ENCODE measurements around the gene CROCC2. TPM values are rescaled to one million over a fixed set of nuclear protein-coding genes. Genes with fewer than 3 reads are reported as not detected.
A peak's percentile ranks its signal among the peaks of the same experiment; 100 is the strongest.

The CROCC2 gene
- total and polyA plus RNA-seq, 7 experiments from 2014 or later, result 0.22 TPM; not detected in 6

DNA sequence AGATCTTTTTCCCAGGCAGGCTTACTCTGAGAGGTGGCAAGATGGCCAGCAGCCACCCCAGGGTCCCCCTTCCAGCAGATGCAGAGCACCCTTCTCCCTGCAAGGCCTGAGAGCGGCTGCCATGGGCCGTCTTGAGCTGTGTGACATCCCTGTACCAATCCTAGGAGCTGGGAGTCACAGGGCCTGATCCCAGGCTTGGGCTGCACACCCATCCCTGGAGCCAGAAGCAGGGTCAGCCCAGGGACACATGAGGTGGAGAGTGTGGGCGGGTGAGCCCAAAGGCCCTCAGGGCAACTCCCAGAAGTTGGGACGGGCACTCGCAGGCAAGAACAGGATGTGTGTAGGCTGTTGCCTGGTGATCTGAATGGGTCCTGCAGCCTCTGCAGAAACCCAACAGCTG, 40.5 kb downstream of the CROCC2 start:
- Histone ChIP-seq H3K4me1 (ENCODE audit: control insufficient read depth in 2 of 2, insufficient read depth in 2 of 2, low read length in 2 of 2) (no peaks in the 10 kb centered on the region), H3K9me3 (ENCODE audit: control insufficient read depth in 2 of 3, low read length in 3 of 3) (no peaks in the 10 kb centered on the region), H3K4me3 (ENCODE audit: low read length) (no peak overlapping the region), H3K27ac (ENCODE audit: low read depth, low read length) (no peak overlapping the region), H3K27me3 (ENCODE audit: control insufficient read depth in 2 of 2, insufficient read depth in 2 of 2, low read length in 2 of 2) (no peaks in the 10 kb centered on the region), H3K36me3 (ENCODE audit: control insufficient read depth in 2 of 3, insufficient read depth in 3 of 3, low read length in 3 of 3) (no peaks in the 10 kb centered on the region)
- Mint-ChIP-seq H3K9me3 (peaks cover 0 to 11% (median 0%) of the 10 kb centered on the region in 11 donors), H3K27ac (no peak overlapping the region), H3K36me3 (no peaks in the 10 kb centered on the region), H3K4me3 (no peak overlapping the region), H3K27me3 (peaks cover 0 to 9% (median 2%) of the 10 kb centered on the region in 5 donors), H3K4me1 (no peaks in the 10 kb centered on the region)
- ChIA-PET CTCF (no interaction called here), POLR2A (interaction anchor here (0.6 kb wide), 1 partner anchor 66 kb away, joined by 3 read pairs; no protein-coding TSS in a partner anchor)
- peak in 2 of 9 donors; percentile 4 to 19 for DNase-seq
- intact Hi-C loops (cut with micrococcal nuclease), result no loop called here
- ATAC-seq, result no peak

DNA sequence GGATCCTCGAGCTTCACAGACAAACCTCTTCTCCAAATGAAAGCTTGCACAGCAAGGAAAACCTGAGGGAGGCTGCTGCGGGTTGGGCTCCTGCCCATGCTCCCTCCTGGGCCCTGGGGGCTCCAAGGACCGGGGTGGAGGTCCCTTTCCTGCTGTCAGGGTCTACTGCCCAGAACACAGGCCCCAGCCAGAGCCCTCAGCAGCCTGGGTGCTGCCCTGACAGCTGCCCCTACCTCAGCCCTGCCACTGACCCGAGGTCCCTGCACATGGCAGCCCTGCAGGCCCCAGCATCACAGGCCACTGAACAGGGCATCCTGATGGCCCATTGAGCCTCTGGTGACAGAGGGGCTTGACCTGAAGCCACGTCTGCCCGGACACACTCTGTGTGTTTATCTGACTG, 41.0 kb downstream of the CROCC2 start:
- H3K9me3 Mint-ChIP-seq, result peaks cover 0 to 5% (median 0%) of the 10 kb centered on the region in 11 donors
- Histone ChIP-seq H3K4me3 (ENCODE audit: low read length) (no peak overlapping the region), H3K27ac (ENCODE audit: low read depth, low read length) (no peak overlapping the region), H3K36me3 (ENCODE audit: control insufficient read depth in 2 of 3, insufficient read depth in 3 of 3, low read length in 3 of 3) (no peaks in the 10 kb centered on the region), H3K27me3 (ENCODE audit: control insufficient read depth in 2 of 2, insufficient read depth in 2 of 2, low read length in 2 of 2) (no peaks in the 10 kb centered on the region), H3K9me3 (ENCODE audit: control insufficient read depth in 2 of 3, low read length in 3 of 3) (no peaks in the 10 kb centered on the region), H3K4me1 (ENCODE audit: control insufficient read depth in 2 of 2, insufficient read depth in 2 of 2, low read length in 2 of 2) (no peaks in the 10 kb centered on the region)
- ATAC-seq (no peak), DNase-seq (peak in 2 of 9 donors; percentile 1 to 7)
- intact Hi-C loops (cut with micrococcal nuclease), result no loop called here
- ChIA-PET CTCF (no interaction called here), POLR2A (no interaction called here)
- no peak overlapping the region for H3K4me3 Mint-ChIP-seq
- no peaks in the 10 kb centered on the region for H3K36me3 Mint-ChIP-seq
- peaks cover 0 to 9% (median 0%) of the 10 kb centered on the region in 5 donors for H3K27me3 Mint-ChIP-seq
- no peaks in the 10 kb centered on the region for H3K4me1 Mint-ChIP-seq
- H3K27ac Mint-ChIP-seq, result no peak overlapping the region

DNA sequence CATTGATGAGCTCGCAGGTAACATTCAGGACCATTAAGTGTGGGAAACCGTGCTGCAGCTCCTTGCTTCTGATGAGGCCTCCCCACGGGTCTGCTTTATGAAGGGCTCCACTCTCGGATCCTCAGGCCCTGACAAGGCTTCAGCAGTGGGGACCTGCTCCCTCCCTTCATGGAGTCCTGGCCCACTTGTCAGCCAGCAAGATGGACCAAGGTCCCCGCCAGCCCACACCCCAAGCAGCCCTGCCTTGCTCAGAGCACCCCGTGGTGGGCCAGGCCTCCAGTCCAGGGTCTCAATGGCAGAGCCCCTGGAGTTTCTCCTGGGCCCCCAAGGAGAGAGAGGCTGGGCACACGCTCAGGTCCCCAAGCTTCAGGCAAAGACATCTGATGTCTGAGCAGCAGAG, 41.5 kb downstream of the CROCC2 start:
- Histone ChIP-seq H3K36me3 (ENCODE audit: control insufficient read depth in 2 of 3, insufficient read depth in 3 of 3, low read length in 3 of 3) (no peaks in the 10 kb centered on the region), H3K4me3 (ENCODE audit: low read length) (no peak overlapping the region), H3K27me3 (ENCODE audit: control insufficient read depth in 2 of 2, insufficient read depth in 2 of 2, low read length in 2 of 2) (no peaks in the 10 kb centered on the region), H3K4me1 (ENCODE audit: control insufficient read depth in 2 of 2, insufficient read depth in 2 of 2, low read length in 2 of 2) (no peaks in the 10 kb centered on the region), H3K9me3 (ENCODE audit: control insufficient read depth in 2 of 3, low read length in 3 of 3) (no peaks in the 10 kb centered on the region), H3K27ac (ENCODE audit: low read depth, low read length) (no peak overlapping the region)
- peaks cover 0 to 3% (median 0%) of the 10 kb centered on the region in 11 donors for H3K9me3 Mint-ChIP-seq
- no peaks in the 10 kb centered on the region for H3K4me1 Mint-ChIP-seq
- CTCF ChIA-PET, result no interaction called here
- no peaks in the 10 kb centered on the region for H3K36me3 Mint-ChIP-seq
- ATAC-seq (no peak), DNase-seq (peak in 2 of 9 donors; percentile 4 to 13)
- no peak overlapping the region for H3K4me3 Mint-ChIP-seq
- peaks cover 0 to 9% (median 0%) of the 10 kb centered on the region in 5 donors for H3K27me3 Mint-ChIP-seq
- POLR2A ChIA-PET, result no interaction called here
- no peak overlapping the region for H3K27ac Mint-ChIP-seq
- intact Hi-C loops (cut with micrococcal nuclease), result no loop called here

- H3K4me3 ChIP-seq (ENCODE audit: low read length), result no peak overlapping the region
- H3K4me1 ChIP-seq (ENCODE audit: control insufficient read depth in 2 of 2, insufficient read depth in 2 of 2, low read length in 2 of 2), result no peaks in the 10 kb centered on the region
- H3K9me3 ChIP-seq (ENCODE audit: control insufficient read depth in 2 of 3, low read length in 3 of 3), result no peaks in the 10 kb centered on the region
- no peaks in the 10 kb centered on the region for H3K27me3 ChIP-seq (ENCODE audit: control insufficient read depth in 2 of 2, insufficient read depth in 2 of 2, low read length in 2 of 2)
- no peak overlapping the region for H3K27ac ChIP-seq (ENCODE audit: low read depth, low read length)
- Mint-ChIP-seq H3K9me3 (peaks cover 0 to 2% (median 0%) of the 10 kb centered on the region in 11 donors), H3K27ac (no peak overlapping the region), H3K4me3 (no peak overlapping the region), H3K27me3 (peaks cover 0 to 9% (median 0%) of the 10 kb centered on the region in 5 donors), H3K4me1 (no peaks in the 10 kb centered on the region), H3K36me3 (no peaks in the 10 kb centered on the region)
- intact Hi-C loops (cut with micrococcal nuclease), result no loop called here
- ATAC-seq (no peak), DNase-seq (peak in 2 of 9 donors; percentile 1 to 9)
- POLR2A ChIA-PET, result no interaction called here
- CTCF ChIA-PET, result no interaction called here
- no peaks in the 10 kb centered on the region for H3K36me3 ChIP-seq (ENCODE audit: control insufficient read depth in 2 of 3, insufficient read depth in 3 of 3, low read length in 3 of 3)
These were observed 42.0 kb downstream of the CROCC2 start for GRCh38 chr2:240948086-240948485.

GRCh38 chr2:240948905-240949790, 43.0 kb downstream of the CROCC2 start:
- no peaks in the 10 kb centered on the region for H3K27me3 ChIP-seq (ENCODE audit: control insufficient read depth in 2 of 2, insufficient read depth in 2 of 2, low read length in 2 of 2)
- ChIA-PET CTCF (no interaction called here), POLR2A (interaction anchor here (0.5 kb wide), 1 partner anchor 55 kb away, joined by 3 read pairs; no protein-coding TSS in a partner anchor)
- no peaks in the 10 kb centered on the region for H3K36me3 ChIP-seq (ENCODE audit: control insufficient read depth in 2 of 3, insufficient read depth in 3 of 3, low read length in 3 of 3)
- Mint-ChIP-seq H3K36me3 (no peaks in the 10 kb centered on the region), H3K27ac (no peak overlapping the region), H3K4me3 (no peak overlapping the region), H3K9me3 (peaks cover 0 to 2% (median 0%) of the 10 kb centered on the region in 11 donors), H3K4me1 (no peaks in the 10 kb centered on the region), H3K27me3 (peaks cover 0 to 9% (median 0%) of the 10 kb centered on the region in 5 donors)
- no peaks in the 10 kb centered on the region for H3K9me3 ChIP-seq (ENCODE audit: control insufficient read depth in 2 of 3, low read length in 3 of 3)
- H3K4me3 ChIP-seq (ENCODE audit: low read length), result no peak overlapping the region
- intact Hi-C loops (cut with micrococcal nuclease), result no loop called here
- no peak overlapping the region for H3K27ac ChIP-seq (ENCODE audit: low read depth, low read length)
- peak in 1 of 9 donors; percentile 14 for DNase-seq
- no peaks in the 10 kb centered on the region for H3K4me1 ChIP-seq (ENCODE audit: control insufficient read depth in 2 of 2, insufficient read depth in 2 of 2, low read length in 2 of 2)
- no peak for ATAC-seq

- POLR2A ChIA-PET, result no interaction called here
- no peak overlapping the region for H3K4me3 ChIP-seq (ENCODE audit: low read length)
- H3K4me1 Mint-ChIP-seq, result no peaks in the 10 kb centered on the region
- no peaks in the 10 kb centered on the region for H3K36me3 ChIP-seq (ENCODE audit: control insufficient read depth in 2 of 3, insufficient read depth in 3 of 3, low read length in 3 of 3)
- H3K9me3 ChIP-seq (ENCODE audit: control insufficient read depth in 2 of 3, low read length in 3 of 3), result no peaks in the 10 kb centered on the region
- H3K9me3 Mint-ChIP-seq, result peaks cover 0 to 2% (median 0%) of the 10 kb centered on the region in 11 donors
- DNase-seq (peak in 1 of 9 donors; percentile 5), ATAC-seq (no peak)
- H3K27ac Mint-ChIP-seq, result no peak overlapping the region
- CTCF ChIA-PET, result no interaction called here
- no peak overlapping the region for H3K4me3 Mint-ChIP-seq
- no peaks in the 10 kb centered on the region for H3K27me3 ChIP-seq (ENCODE audit: control insufficient read depth in 2 of 2, insufficient read depth in 2 of 2, low read length in 2 of 2)
- intact Hi-C loops (cut with micrococcal nuclease), result no loop called here
- H3K4me1 ChIP-seq (ENCODE audit: control insufficient read depth in 2 of 2, insufficient read depth in 2 of 2, low read length in 2 of 2), result no peaks in the 10 kb centered on the region
- H3K27ac ChIP-seq (ENCODE audit: low read depth, low read length), result no peak overlapping the region
- peaks cover 0 to 4% (median 0%) of the 10 kb centered on the region in 5 donors for H3K27me3 Mint-ChIP-seq
- H3K36me3 Mint-ChIP-seq, result no peaks in the 10 kb centered on the region
These were observed 43.9 kb downstream of the CROCC2 start for GRCh38 chr2:240949791-240950705.

All from naive thymus-derived CD4-positive, alpha-beta T cell (primary cell).